ENCODE results near the gene EFHB. TPM values are rescaled to one million over a fixed set of nuclear protein-coding genes. Genes with fewer than 3 reads are reported as not detected.

The EFHB gene
- polyA plus RNA-seq, 1 experiment: 0.24 TPM

DNA sequence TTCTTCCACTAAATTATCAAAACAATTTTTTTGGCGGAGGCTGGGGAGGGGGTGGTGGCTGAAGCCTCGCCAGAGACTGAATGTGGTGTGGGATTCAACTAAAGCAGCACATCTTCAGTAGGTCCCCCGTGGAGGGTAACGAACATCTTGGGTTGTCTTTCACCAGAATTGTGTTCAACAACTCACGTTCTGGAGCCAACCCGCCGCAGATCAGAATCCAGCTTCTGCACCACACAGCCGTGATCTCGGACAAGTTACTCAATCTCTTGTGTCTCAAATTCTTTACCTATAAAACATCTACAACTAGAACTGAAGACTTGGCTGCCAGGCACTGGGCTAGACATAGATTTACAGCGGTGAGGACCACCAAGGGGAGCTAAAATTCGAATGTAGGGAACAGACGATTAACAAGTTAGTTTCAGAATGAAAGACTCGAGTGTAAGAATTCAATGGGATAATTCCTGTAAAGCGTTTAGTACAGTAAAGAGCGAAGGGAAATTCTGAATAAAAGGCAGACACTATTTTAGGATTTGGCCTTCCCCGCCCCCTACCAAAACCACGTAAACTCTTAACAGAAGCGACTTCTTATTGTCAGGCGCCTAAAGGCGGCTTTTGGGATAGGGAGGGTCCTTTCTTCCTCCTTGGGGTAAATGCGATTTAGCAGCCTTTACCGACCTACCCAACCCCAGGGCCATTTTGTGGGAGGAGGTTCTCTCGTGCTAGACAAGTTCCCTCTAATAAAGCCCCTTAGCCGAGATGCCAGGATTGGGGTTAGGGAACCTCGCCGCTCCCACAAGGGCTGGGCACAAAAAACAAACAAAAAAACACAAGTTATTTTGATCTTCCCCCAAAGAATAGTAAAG, 12.2 kb upstream of the EFHB start:
- CTCF ChIA-PET: interaction anchor here (1.5 kb wide), 1 partner anchor 79 kb away, joined by 3 read pairs; no protein-coding TSS in a partner anchor
- no peaks in the 10 kb centered on the region for H3K27me3 ChIP-seq (ENCODE audit: control insufficient read depth, insufficient read depth, low read length)
- TF ChIP-seq, protein P1, sequence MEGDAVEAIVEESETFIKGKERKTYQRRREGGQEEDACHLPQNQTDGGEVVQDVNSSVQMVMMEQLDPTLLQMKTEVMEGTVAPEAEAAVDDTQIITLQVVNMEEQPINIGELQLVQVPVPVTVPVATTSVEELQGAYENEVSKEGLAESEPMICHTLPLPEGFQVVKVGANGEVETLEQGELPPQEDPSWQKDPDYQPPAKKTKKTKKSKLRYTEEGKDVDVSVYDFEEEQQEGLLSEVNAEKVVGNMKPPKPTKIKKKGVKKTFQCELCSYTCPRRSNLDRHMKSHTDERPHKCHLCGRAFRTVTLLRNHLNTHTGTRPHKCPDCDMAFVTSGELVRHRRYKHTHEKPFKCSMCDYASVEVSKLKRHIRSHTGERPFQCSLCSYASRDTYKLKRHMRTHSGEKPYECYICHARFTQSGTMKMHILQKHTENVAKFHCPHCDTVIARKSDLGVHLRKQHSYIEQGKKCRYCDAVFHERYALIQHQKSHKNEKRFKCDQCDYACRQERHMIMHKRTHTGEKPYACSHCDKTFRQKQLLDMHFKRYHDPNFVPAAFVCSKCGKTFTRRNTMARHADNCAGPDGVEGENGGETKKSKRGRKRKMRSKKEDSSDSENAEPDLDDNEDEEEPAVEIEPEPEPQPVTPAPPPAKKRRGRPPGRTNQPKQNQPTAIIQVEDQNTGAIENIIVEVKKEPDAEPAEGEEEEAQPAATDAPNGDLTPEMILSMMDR (IDR thresholded peaks at IDR 0.05; ENCODE audit: low read depth, low read length): no peak
- H3K9me3 ChIP-seq (ENCODE audit: control insufficient read depth, insufficient read depth, low read length): peaks cover 3% of the 10 kb centered on the region; the same call in 1 of the 2 replicates
- DNase-seq (ENCODE audit: low read depth, low spot score): no peak
- peak overlapping the region; percentile 99 for H3K27ac ChIP-seq (ENCODE audit: low read depth, low read length)
- POLR2A ChIA-PET: interaction anchor here (0.7 kb wide), 1 partner anchor 36 kb away, joined by 3 read pairs; no protein-coding TSS in a partner anchor
- peak overlapping the region; percentile 97 for H3K4me3 ChIP-seq (ENCODE audit: low read depth, low read length)

DNA sequence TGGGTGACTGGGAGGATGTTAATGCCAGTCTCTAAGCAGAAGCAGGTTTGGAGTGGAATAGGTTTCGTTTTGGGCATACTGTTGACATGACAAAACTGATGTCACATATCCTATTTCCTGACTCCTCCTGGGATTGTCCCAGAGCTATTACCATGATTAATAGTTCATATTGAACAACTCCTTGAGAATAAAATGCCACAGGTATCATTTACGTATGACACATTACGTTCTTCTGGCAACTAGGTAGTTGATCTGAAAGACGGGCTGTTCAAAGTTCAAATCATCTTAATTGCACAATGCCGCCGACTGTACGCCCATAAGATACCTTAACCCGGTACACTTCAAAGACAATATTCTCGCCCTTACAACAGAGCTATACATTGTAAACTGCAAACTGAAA, 11.5 kb upstream of the EFHB start:
- ChIA-PET POLR2A (interaction anchor here (0.7 kb wide), 1 partner anchor 36 kb away, joined by 3 read pairs; no protein-coding TSS in a partner anchor), CTCF (interaction anchor here (1.5 kb wide), 1 partner anchor 78 kb away, joined by 3 read pairs; no protein-coding TSS in a partner anchor)
- TF ChIP-seq, protein P1 (IDR thresholded peaks at IDR 0.05; ENCODE audit: low read depth, low read length): no peak

DNA sequence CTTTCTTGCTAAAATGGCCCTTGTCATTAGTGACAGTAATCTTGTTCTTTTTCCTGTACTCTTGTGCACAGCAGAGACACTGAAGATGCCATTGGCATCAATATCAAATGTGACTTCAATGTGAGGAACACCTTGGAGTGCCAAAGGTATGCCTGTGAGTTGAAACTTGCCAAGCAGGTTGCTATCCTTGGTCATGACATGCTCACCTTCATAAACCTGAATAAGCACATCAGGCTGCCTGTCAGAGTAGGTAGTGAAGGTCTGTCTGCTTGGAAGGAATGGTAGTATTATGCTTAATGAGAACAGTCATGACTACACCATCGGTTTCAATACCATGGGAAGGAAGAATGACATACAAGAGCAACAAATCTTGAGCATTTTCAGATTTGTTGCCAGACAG, 6.6 kb upstream of the EFHB start:
- TF ChIP-seq, protein P1 (IDR thresholded peaks at IDR 0.05; ENCODE audit: low read depth, low read length): no peak
- H3K27me3 ChIP-seq (ENCODE audit: control insufficient read depth, insufficient read depth, low read length): no peaks in the 10 kb centered on the region
- H3K27ac ChIP-seq (ENCODE audit: low read depth, low read length): no peak overlapping the region
- DNase-seq (ENCODE audit: low read depth, low spot score): no peak
- H3K4me3 ChIP-seq (ENCODE audit: low read depth, low read length): no peak overlapping the region
- ChIA-PET POLR2A (no interaction called here), CTCF (no interaction called here)
- no peaks in the 10 kb centered on the region for H3K9me3 ChIP-seq (ENCODE audit: control insufficient read depth, insufficient read depth, low read length)

More for the DNA sequence above, 11.5 kb upstream of the EFHB start:
- no peak for DNase-seq (ENCODE audit: low read depth, low spot score)
- H3K4me3 ChIP-seq (ENCODE audit: low read depth, low read length): no peak overlapping the region
- no peaks in the 10 kb centered on the region for H3K27me3 ChIP-seq (ENCODE audit: control insufficient read depth, insufficient read depth, low read length)
- H3K27ac ChIP-seq (ENCODE audit: low read depth, low read length): no peak overlapping the region
- peaks cover 3% of the 10 kb centered on the region; the same call in 1 of the 2 replicates for H3K9me3 ChIP-seq (ENCODE audit: control insufficient read depth, insufficient read depth, low read length)

DNA sequence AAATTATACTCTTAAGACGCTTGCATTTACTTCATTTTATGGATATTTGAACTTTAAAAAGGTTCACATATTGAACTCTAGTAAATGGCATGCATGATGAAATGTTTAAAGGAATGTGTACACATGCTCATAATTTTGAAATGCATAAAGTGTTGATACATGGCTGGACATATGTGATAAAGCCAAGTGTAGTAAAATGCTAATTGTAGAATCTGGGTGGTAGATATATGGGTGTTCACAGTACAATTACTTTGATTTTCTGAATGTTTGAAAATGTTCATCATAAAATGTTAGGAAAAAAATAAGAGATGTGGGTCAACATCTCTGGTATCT, 4.2 kb upstream of the EFHB start:
- ChIA-PET CTCF (no interaction called here), POLR2A (no interaction called here)
- TF ChIP-seq, protein P1 (IDR thresholded peaks at IDR 0.05; ENCODE audit: low read depth, low read length): no peak
- H3K4me3 ChIP-seq (ENCODE audit: low read depth, low read length): no peak overlapping the region
- peaks cover 4% of the 10 kb centered on the region for H3K27me3 ChIP-seq (ENCODE audit: control insufficient read depth, insufficient read depth, low read length)
- DNase-seq (ENCODE audit: low read depth, low spot score): no peak
- H3K27ac ChIP-seq (ENCODE audit: low read depth, low read length): no peak overlapping the region
- H3K9me3 ChIP-seq (ENCODE audit: control insufficient read depth, insufficient read depth, low read length): no peaks in the 10 kb centered on the region
